H1 (cell line): Measurements from ENCODE around the gene ELOVL2.

Experiments used
- EZH2 ChIP-seq: fragments of 200-600 bp; sonication (generic); IDR thresholded peaks from 2 replicates; pipeline ENCODE4 v1.7.1; 2012; ENCODE audit warnings: low read depth, mild to moderate bottlenecking, moderate library complexity, low read length, inconsistent platforms; ENCODE audit not compliant: severe bottlenecking
- POLR2A ChIP-seq, 2 experiments: IDR thresholded peaks; 1 replicate in 1 of 2; 2 replicates in 1 of 2; pipeline ENCODE4 v1.6.1; 2011; ENCODE audit warnings: low read depth in 2 of 2, low read length in 2 of 2, mild to moderate bottlenecking in 2 of 2; ENCODE audit errors: control extremely low read depth in 1 of 2
- TBP ChIP-seq: IDR thresholded peaks from 2 replicates; pipeline ENCODE4 v1.6.1; 2011; ENCODE audit warnings: low read depth, low read length, improper control_type of control experiment
- ZNF274 ChIP-seq: IDR thresholded peaks from 2 replicates; pipeline ENCODE4 v1.7.0; 2012; ENCODE audit warnings: low read length, borderline replicate concordance; ENCODE audit errors: extremely low read depth
- TF ChIP-seq, protein P1 (sequence below), 3 experiments: IDR thresholded peaks; 1 replicate in 2 of 3; 2 replicates in 1 of 3; pipeline versions ENCODE4 v1.5.1 to v1.6.1; 2011; ENCODE audit warnings: low read length in 3 of 3, mild to moderate bottlenecking in 3 of 3, inconsistent platforms in 2 of 3, low read depth in 1 of 3, moderate library complexity in 1 of 3; ENCODE audit not compliant: insufficient read depth in 1 of 3; ENCODE audit errors: control extremely low read depth in 1 of 3
- TF ChIP-seq, protein P2 (sequence below): IDR thresholded peaks from 2 replicates; pipeline ENCODE4 v1.6.1; 2011; ENCODE audit warnings: low read length, improper control_type of control experiment

DNA sequence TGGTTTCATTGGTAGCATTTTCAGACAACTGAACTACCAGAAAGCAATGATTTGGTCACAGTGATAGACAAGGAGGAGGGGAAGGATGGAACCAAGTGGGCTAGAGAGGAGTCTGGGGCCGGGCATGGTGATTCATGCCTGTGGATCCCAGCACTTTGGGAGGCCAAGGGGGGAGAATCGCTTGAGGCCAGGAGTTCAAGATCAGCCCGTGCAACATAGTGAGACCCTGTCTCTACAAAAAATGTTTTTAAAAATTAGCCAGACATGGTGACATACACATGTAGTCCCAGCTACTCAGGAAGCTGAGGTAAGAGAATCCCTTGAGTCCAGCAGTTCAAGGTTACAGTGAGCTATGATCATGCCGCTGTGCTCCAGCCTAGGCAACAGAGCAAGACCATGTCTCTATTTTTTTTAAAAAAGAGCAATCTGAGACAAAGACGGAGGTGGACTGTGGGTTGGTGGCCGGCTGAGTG lies 86.7 kb downstream of the ELOVL2 start:
- TF ChIP-seq TBP (no peak), ZNF274 (no peak), POLR2A (IDR thresholded peaks at IDR 0.05; ENCODE audit: control extremely low read depth in 1 of 2, low read depth in 2 of 2, low read length in 2 of 2) (no peak), EZH2 (no peak)
- TF ChIP-seq, protein P1, sequence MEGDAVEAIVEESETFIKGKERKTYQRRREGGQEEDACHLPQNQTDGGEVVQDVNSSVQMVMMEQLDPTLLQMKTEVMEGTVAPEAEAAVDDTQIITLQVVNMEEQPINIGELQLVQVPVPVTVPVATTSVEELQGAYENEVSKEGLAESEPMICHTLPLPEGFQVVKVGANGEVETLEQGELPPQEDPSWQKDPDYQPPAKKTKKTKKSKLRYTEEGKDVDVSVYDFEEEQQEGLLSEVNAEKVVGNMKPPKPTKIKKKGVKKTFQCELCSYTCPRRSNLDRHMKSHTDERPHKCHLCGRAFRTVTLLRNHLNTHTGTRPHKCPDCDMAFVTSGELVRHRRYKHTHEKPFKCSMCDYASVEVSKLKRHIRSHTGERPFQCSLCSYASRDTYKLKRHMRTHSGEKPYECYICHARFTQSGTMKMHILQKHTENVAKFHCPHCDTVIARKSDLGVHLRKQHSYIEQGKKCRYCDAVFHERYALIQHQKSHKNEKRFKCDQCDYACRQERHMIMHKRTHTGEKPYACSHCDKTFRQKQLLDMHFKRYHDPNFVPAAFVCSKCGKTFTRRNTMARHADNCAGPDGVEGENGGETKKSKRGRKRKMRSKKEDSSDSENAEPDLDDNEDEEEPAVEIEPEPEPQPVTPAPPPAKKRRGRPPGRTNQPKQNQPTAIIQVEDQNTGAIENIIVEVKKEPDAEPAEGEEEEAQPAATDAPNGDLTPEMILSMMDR (IDR thresholded peaks at IDR 0.05; ENCODE audit: control extremely low read depth in 1 of 3, insufficient read depth in 1 of 3, low read depth in 1 of 3, low read length in 3 of 3): no peak
- TF ChIP-seq, protein P2, sequence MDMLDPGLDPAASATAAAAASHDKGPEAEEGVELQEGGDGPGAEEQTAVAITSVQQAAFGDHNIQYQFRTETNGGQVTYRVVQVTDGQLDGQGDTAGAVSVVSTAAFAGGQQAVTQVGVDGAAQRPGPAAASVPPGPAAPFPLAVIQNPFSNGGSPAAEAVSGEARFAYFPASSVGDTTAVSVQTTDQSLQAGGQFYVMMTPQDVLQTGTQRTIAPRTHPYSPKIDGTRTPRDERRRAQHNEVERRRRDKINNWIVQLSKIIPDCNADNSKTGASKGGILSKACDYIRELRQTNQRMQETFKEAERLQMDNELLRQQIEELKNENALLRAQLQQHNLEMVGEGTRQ: no peak
